ENCODE results near the gene TMEM239. TPM values are rescaled to one million over a fixed set of nuclear protein-coding genes. Genes with fewer than 3 reads are reported as not detected.

Gene TMEM239
- total and polyA plus RNA-seq, 2 of the 8 experiments (the other 6 are each of a cell fraction or from before 2014, with no cell fraction given): not detected

DNA sequence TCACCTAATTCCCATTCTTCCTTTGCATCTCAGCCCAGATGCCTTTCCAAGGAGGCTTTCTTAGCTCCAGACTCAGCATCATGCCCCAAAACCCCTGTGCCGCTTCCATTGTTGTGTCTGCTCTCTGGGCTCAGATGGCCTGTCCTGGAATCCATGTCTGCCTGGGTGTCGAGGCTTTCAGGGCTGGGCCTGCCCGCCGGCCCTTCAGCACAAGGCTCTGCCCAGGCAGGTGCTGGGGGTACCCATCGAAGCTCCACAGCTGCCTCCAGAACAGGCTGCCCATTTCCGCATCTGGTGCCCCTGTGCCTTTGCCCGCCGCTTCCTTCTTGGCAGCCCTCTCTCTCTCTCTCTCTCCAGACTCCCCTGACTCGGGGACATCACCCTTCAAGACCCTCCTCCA, 16.9 kb upstream of the TMEM239 start:
- ChIA-PET CTCF (ENCODE audit: partially characterized antibody) (interaction anchor here (0.9 to 1.8 kb wide), 10 partner anchors 9 to 202 kb away, joined by 3 to 7 read pairs (median 4); partner anchors contain the start of gene C20orf141), POLR2A (ENCODE audit: partially characterized antibody) (interaction anchor here (0.6 to 2.3 kb wide), 7 partner anchors 9 to 73 kb away, joined by 3 to 14 read pairs (median 3); partner anchors contain the start of gene PTPRA)
- DNase-seq (ENCODE audit: low read depth in 1 of 2, low spot score in 2 of 2): no peak
- Histone ChIP-seq H2BK15ac (ENCODE audit: low read length) (no peak overlapping the region), H4K91ac (replicated peaks; ENCODE audit: insufficient read length, low read length) (peak overlapping the region; percentile 48), H3K79me2 (ENCODE audit: control insufficient read depth in 1 of 2, insufficient read depth in 2 of 2, low read length in 2 of 2) (no peaks in the 10 kb centered on the region), H2BK12ac (ENCODE audit: low read depth, low read length) (no peak overlapping the region), H3K27me3 (replicated peaks in 1 of 4; ENCODE audit: control insufficient read depth in 3 of 4, extremely low read depth in 1 of 4, insufficient read depth in 3 of 4, low read length in 3 of 4) (peaks cover 16 to 35% (median 33%) of the 10 kb centered on the region in 4 experiments), H2BK120ac (replicated peaks; ENCODE audit: low read depth, low read length) (no peak overlapping the region), H3K4me3 (ENCODE audit: extremely low read depth in 1 of 4, insufficient read depth in 2 of 4, low read depth in 3 of 4, low read length in 4 of 4) (peak overlapping the region; percentile 73 to 96 (median 76); a peak in 7 of 8 replicates), H3K9me3 (ENCODE audit: insufficient read depth in 2 of 2, low read depth in 1 of 2, low read length in 1 of 2) (no peaks in the 10 kb centered on the region), H3K56ac (replicated peaks; ENCODE audit: insufficient read length, low read depth, low read length) (no peak overlapping the region), H3K18ac (ENCODE audit: extremely low read depth, low read length) (peak overlapping the region; percentile 93), H3K4me2 (ENCODE audit: insufficient read depth in 1 of 2, low read depth in 2 of 2, low read length in 2 of 2) (peak overlapping the region; percentile 97), H3K27ac (ENCODE audit: low read depth, low read length) (no peak overlapping the region), H2BK5ac (ENCODE audit: low read depth, low read length) (0 out of 2 replicates have a peak overlapping the region, but pooled peaks have one; percentile 79), H2AK5ac (ENCODE audit: low read depth, low read length) (no peak overlapping the region), H3K9ac (replicated peaks in 1 of 4; ENCODE audit: extremely low read depth in 1 of 4, low read depth in 3 of 4, low read length in 3 of 4) (no peak overlapping the region), H3K23me2 (ENCODE audit: low read depth, low read length) (peaks cover 13% of the 10 kb centered on the region), H3K14ac (ENCODE audit: insufficient read length) (no peak overlapping the region), H3K23ac (ENCODE audit: insufficient read length) (no peak overlapping the region), H3K4ac (replicated peaks; ENCODE audit: insufficient read length, low read depth, low read length) (peak overlapping the region; percentile 61), H4K20me1 (replicated peaks in 1 of 2; ENCODE audit: control insufficient read depth in 1 of 2, insufficient read depth in 2 of 2, low read length in 2 of 2) (peaks cover 0 to 10% of the 10 kb centered on the region in 2 experiments), H2BK20ac (ENCODE audit: low read length) (no peak overlapping the region), H4K5ac (ENCODE audit: insufficient read length, low read depth, low read length) (no peak overlapping the region), H4K8ac (ENCODE audit: extremely low read depth, insufficient read depth, low read length) (no peak overlapping the region; the same call in 1 of the 2 replicates), H2AFZ (ENCODE audit: low read length) (no peak overlapping the region), H3K79me1 (ENCODE audit: low read depth, low read length) (no peaks in the 10 kb centered on the region; the same call in 1 of the 2 replicates), H3K4me1 (replicated peaks in 1 of 4; ENCODE audit: control insufficient read depth in 3 of 4, insufficient read depth in 4 of 4, low read length in 3 of 4) (peaks cover 0 to 21% (median 6%) of the 10 kb centered on the region in 4 experiments; a peak in 6 of 7 replicates), H3K36me3 (ENCODE audit: control insufficient read depth in 2 of 4, insufficient read depth in 4 of 4, low read length in 3 of 4) (peaks cover 11 to 35% (median 20%) of the 10 kb centered on the region in 4 experiments; a peak in 6 of 8 replicates)
- FAIRE-seq: no peak
- WGBS, 2 experiments (ENCODE audit: extremely low coverage in 1 of 2, insufficient coverage in 1 of 2, insufficient read length in 1 of 2, insufficient replicate concordance in 2 of 2, low coverage in 1 of 2, low lambda C conversion rate in 2 of 2, missing lambda C conversion rate in 1 of 2): 68% methylated on average over 9 of the region's 9 CpGs; no CpG with 5 or more reads in 1 of the 2 experiments
- TF ChIP-seq TAF7 (optimal IDR thresholded peaks at IDR 0.05; ENCODE audit: borderline replicate concordance, low read depth, low read length): no peak
- no peak for TF ChIP-seq PHF8 (conservative IDR thresholded peaks at IDR 0.05; ENCODE audit: low read depth, low read length)
- no peak for TF ChIP-seq CBX5 (IDR thresholded peaks at IDR 0.05; ENCODE audit: low read depth, low read length)
- no peak for TF ChIP-seq POLR2AphosphoS5 (IDR thresholded peaks at IDR 0.05; ENCODE audit: low read depth, low read length)
- no peak for TF ChIP-seq HDAC6 (IDR thresholded peaks at IDR 0.05; ENCODE audit: low read depth, low read length)
- no peak for TF ChIP-seq POU5F1 (IDR thresholded peaks at IDR 0.05; ENCODE audit: low read depth, low read length)
- no peak for TF ChIP-seq CHD2 (IDR thresholded peaks at IDR 0.05; ENCODE audit: low read length)
- no peak for TF ChIP-seq JUN (IDR thresholded peaks at IDR 0.05; ENCODE audit: low read depth, low read length)
- no peak for TF ChIP-seq POLR2A (IDR thresholded peaks at IDR 0.05; ENCODE audit: control extremely low read depth in 1 of 2, low read depth in 2 of 2, low read length in 2 of 2)
- no peak for TF ChIP-seq BACH1 (IDR thresholded peaks at IDR 0.05; ENCODE audit: low read length)
- no peak for TF ChIP-seq EGR1 (IDR thresholded peaks at IDR 0.05; ENCODE audit: borderline replicate concordance, low read depth, low read length)
- TF ChIP-seq SP1 (IDR thresholded peaks at IDR 0.05; ENCODE audit: low read depth, low read length): no peak
- TF ChIP-seq MAX (IDR thresholded peaks at IDR 0.05): peak; percentile 79
- TF ChIP-seq RAD21 (IDR thresholded peaks at IDR 0.05 in 1 of 2, conservative IDR thresholded peaks at IDR 0.05 in 1 of 2; ENCODE audit: low read depth in 2 of 2, low read length in 2 of 2): no peak

Measured in H1 (cell line).